Stimulated activated naive CD8-positive, alpha-beta T cell treated with anti-CD3 and anti-CD28 coated beads, Interleukin-15, Interleukin-2, amounts not matched to agents 100 ng/mL and 50 ng/mL, for 24 hours (primary cell): ENCODE results near the gene ZP3.
"Not testable (repeated sequence)": the region's sequence is repeated elsewhere in the genome, so short reads cannot be mapped to it uniquely, and the experiment has no call there.

Source experiments
- H3K27ac Mint-ChIP-seq: one replicate; pipeline ENCODE4 v1.8.0; 2021; ENCODE audit warnings: mild to moderate bottlenecking, mixed read lengths
- H3K27me3 Mint-ChIP-seq: one replicate; pipeline ENCODE4 v1.8.0; 2021; ENCODE audit warnings: mixed read lengths
- H3K36me3 Mint-ChIP-seq: one replicate; pipeline ENCODE4 v1.8.0; 2021; ENCODE audit warnings: low read depth, mixed read lengths
- H3K4me1 Mint-ChIP-seq: one replicate; pipeline ENCODE4 v1.8.0; 2021; ENCODE audit warnings: low read depth, mixed read lengths
- H3K4me3 Mint-ChIP-seq: one replicate; pipeline ENCODE4 v1.8.0; 2021; ENCODE audit warnings: mild to moderate bottlenecking, mixed read lengths
- H3K9me3 Mint-ChIP-seq: one replicate; pipeline ENCODE4 v1.8.0; 2021; ENCODE audit warnings: mixed read lengths

Gene ZP3

DNA sequence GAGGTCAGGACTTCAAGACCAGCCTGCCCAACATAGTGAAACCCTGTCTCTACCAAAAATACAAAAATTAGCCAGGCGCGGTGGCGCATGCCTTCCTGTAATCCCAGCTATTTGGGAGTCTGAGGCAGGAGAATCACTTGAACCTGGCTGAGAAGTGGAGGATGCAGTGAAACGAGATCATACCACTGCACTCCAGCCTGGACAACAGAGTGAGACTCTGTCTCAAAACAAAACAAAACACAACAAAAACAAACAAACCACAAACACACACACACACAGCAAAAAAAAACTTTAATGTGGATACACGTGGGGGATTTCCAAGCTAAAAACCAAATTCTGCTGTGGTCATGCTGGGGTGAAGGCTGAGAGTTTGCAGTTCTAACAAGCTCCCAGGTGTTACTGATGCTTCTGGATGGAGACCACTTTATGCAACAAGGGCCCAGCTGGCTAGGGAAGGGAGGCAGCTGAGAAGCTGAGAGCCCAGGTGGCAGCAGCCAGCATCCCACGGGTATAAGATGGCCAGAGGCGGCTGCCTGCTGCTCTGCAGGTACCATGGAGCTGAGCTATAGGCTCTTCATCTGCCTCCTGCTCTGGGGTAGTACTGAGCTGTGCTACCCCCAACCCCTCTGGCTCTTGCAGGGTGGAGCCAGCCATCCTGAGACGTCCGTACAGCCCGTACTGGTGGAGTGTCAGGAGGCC, at the start of gene ZP3:
TSS of gene ZP3 (plus strand) at position 538 of the 699 bp plus-strand sequence. CDS start at position 553, 15 bp downstream.
- no peak within 1 kb of the TSS for H3K4me3 Mint-ChIP-seq
- no peaks in the 10 kb centered on the region for H3K36me3 Mint-ChIP-seq
- no peak within 1 kb of the TSS for H3K27ac Mint-ChIP-seq
- H3K4me1 Mint-ChIP-seq, result no peaks in the 10 kb centered on the region
- H3K27me3 Mint-ChIP-seq, result no peaks in the 10 kb centered on the region
- H3K9me3 Mint-ChIP-seq, result no peaks in the 10 kb centered on the region

DNA sequence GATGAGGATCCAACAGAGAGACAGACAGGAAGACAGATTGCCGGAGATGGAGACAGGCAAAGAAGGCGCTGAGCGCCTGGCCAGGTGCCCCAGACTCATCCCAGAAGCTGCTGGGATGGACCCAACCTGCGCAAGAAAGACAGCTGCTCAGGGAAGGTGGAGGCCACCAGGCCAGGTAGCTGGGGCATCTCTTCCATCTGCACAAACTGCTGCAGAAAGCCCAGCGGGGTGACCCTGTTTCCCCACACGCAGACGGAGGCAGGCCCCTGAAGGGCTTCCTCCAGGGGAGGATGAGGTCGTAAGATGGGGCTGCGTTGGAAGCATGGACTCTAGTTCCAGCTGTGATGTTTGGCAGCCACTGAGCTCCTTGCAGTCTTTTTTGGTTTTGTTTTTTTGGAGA, 49.5 kb upstream of the ZP3 start:
- H3K27ac Mint-ChIP-seq, result no peak overlapping the region
- no peaks in the 10 kb centered on the region for H3K36me3 Mint-ChIP-seq
- no peaks in the 10 kb centered on the region for H3K9me3 Mint-ChIP-seq
- H3K27me3 Mint-ChIP-seq, result peaks cover 5% of the 10 kb centered on the region
- no peak overlapping the region for H3K4me3 Mint-ChIP-seq
- H3K4me1 Mint-ChIP-seq, result peaks cover 4% of the 10 kb centered on the region

DNA sequence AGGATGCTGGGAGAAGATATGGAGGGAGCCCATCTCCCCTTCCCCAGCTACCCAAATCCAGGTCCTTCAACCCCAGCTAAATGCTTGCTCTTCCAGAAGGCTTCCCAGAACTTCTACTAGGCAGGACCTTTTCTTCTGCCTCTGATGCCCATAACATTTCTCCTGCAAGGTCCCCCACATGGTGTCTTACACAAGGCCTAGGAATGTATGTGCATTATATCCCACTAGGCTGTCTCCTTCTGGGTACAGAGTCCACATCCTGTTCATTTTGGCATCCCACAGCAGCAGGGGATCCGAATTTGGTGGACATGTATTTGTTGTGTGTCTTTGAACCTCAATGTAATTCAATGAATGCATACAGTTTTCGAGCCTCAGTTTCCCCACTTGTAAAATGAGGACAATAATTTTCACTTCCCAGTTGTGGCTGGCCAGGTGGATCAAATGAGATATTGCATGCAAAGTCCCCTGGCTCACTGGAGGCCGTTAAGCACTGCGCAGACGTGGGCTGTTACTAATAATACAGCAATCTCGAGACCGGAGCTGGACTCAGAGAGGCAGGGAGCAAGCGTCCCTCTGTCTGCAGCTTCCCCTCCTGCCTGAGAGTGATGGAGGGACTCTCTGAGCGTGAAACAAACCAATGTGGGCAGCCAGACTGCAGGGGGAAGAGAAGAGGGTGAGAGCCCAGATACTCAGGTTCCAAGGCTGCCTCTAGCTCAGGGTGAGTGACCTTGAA, 47.4 kb upstream of the ZP3 start:
- Mint-ChIP-seq H3K4me3 (no peak overlapping the region), H3K27ac (no peak overlapping the region), H3K27me3 (peaks cover 5% of the 10 kb centered on the region), H3K36me3 (no peaks in the 10 kb centered on the region), H3K4me1 (peaks cover 8% of the 10 kb centered on the region), H3K9me3 (no peaks in the 10 kb centered on the region)

DNA sequence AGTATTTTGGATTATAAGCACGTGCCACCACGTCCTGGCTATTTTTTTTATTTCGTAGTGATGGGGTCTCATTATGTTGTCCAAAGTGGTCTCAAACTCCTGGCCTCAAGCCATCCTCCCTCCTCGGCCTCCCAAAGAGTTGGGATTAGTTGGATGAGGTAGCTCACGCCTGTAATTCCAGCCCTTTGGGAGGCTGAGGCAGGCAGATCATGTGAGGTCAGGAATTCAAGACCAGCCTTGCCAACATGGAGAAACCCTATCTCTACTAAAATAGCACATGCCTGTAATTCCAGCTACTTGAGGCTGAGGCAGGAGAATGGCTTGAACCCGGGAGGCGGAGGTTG, 44.2 kb upstream of the ZP3 start:
- Mint-ChIP-seq H3K36me3 (no peaks in the 10 kb centered on the region), H3K27ac (peak overlapping the region; percentile 40), H3K27me3 (no peaks in the 10 kb centered on the region), H3K9me3 (no peaks in the 10 kb centered on the region), H3K4me1 (peaks cover 8% of the 10 kb centered on the region), H3K4me3 (no peak overlapping the region)

DNA sequence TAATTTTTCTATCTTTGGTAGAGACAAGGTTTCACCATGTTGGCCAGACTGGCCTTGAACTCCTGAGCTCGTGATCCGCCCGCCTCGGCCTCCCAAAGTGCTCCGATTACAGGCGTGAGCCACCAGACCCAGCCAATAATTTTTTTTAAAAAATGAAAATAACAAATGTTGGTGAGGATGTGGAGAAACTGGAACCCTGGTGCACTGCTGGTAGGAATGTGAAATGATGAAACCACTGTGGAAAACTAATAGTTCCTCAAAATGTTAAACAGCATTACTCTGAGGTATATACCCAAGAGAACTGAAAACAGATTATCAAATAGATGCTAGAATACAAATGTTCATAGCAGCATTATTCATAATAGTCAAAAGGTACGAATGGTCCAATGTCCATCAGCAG, 42.9 kb upstream of the ZP3 start:
- Mint-ChIP-seq H3K36me3 (no peaks in the 10 kb centered on the region), H3K9me3 (no peaks in the 10 kb centered on the region), H3K4me1 (peaks cover 8% of the 10 kb centered on the region), H3K27me3 (no peaks in the 10 kb centered on the region), H3K4me3 (no peak overlapping the region), H3K27ac (no peak overlapping the region)

DNA sequence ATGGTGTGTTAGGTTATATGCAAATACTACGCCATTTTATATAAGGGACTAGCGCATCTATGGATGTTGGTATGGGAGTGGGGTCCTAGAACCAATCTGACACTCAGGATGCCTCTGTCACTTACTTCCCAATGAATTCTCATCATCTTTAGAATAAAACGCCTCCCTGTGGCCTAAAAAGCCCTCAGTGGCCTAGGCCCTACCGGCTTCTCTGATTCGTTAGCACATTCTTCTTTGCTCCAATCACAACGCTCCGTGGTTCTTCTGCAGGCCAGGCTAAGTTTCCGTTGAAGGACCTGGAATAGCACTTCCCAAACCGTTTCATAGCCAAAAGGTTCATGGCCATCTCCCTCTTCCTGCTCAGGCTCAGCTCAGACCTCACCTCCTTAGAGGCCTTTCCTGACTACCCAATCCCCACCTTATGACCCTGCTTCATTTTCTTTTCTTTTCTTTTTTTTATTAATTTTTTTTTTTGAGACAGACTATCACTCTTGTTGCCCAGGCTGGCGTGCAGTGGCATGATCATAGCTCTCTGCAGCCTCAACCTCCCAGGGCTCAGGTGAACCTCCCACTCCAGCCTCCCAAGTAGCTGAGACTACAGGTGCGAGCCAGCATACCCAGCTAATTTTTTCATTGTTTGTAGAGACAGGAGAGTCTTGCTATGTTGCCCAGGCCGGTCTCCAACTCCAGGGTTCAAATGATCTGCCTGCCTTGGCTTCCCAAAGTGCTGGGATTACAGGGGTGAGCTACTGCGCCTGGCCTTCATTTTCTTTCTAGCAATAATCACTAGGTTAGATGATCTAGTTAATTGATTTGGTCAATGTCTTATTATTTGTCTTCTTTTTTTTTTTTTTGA, 41.4 kb upstream of the ZP3 start:
- no peak overlapping the region for H3K4me3 Mint-ChIP-seq
- no peaks in the 10 kb centered on the region for H3K27me3 Mint-ChIP-seq
- H3K27ac Mint-ChIP-seq, result no peak overlapping the region
- no peaks in the 10 kb centered on the region for H3K36me3 Mint-ChIP-seq
- no peaks in the 10 kb centered on the region for H3K9me3 Mint-ChIP-seq
- peaks cover 8% of the 10 kb centered on the region for H3K4me1 Mint-ChIP-seq

DNA sequence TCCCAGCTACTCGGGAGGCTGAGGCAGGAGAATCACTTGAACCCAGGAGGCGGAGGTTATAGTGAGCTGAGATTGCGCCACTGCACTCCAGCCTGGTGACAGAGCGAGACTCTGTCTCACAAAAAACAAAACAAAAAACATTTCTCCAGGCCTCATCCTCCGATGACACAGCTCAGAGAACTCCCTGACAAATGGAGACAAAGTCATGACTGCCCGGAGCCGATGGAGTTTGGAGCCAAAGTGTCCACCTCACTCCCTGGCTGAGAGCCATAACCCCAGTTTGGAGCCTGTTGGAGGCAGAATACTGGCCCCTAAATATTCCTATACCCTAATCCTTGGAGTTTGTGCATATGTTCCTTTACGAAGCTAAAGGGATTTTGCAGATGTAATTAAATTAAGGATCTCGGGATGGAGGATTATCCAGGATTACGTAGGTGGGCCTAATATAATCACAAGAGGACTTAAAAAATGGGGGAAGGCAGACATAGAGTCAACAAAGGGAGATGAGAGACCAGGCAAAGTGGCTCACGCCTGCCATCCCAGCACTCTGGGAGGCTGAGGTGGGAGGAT, 38.0 kb upstream of the ZP3 start:
- no peak overlapping the region for H3K4me3 Mint-ChIP-seq
- no peaks in the 10 kb centered on the region for H3K27me3 Mint-ChIP-seq
- H3K9me3 Mint-ChIP-seq, result no peaks in the 10 kb centered on the region
- no peaks in the 10 kb centered on the region for H3K36me3 Mint-ChIP-seq
- peaks cover 5% of the 10 kb centered on the region for H3K4me1 Mint-ChIP-seq
- no peak overlapping the region for H3K27ac Mint-ChIP-seq

DNA sequence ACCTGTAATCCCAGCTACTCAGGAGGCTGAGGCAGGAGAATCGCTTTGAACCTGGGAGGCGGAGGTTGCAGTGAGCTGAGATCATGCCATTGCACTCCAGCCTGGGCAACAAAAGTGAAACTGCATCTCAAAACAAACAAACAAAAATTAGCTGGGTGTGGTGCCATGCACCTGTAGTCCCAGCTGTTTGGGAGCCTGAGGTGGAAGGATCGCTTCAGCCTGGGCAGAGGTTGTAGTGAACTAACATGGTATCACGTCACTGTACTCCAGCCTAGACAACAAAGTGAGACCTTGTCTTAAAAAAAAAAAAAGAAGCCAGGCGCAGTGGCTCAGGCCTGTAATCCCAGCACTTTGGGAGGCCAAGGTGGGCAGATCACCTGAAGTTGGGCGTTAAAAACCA, 37.0 kb upstream of the ZP3 start:
- not testable (repeated sequence) for H3K4me3 Mint-ChIP-seq, H3K9me3 Mint-ChIP-seq, H3K4me1 Mint-ChIP-seq, H3K27ac Mint-ChIP-seq, H3K27me3 Mint-ChIP-seq, H3K36me3 Mint-ChIP-seq

DNA sequence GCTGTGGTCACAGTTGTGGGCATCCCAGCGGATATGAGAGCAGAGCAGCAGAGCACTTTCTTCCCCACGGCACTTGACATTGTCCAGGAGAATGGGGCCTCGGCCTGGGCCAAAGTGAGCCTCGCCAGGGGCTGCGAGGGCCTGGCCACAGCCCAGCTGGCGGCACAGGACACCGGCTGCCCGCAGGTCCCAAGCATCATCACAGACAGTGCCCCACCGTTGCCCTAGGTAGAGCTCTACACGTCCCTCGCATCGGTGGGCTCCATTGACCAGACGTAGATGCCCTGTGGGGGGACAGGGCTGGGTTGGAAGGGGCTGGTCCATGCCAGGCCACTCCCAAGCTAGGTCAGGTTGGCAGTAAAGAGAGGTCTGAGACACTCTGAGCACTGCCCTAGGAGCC, 34.7 kb upstream of the ZP3 start:
- Mint-ChIP-seq H3K9me3 (no peaks in the 10 kb centered on the region), H3K27ac (no peak overlapping the region), H3K27me3 (no peaks in the 10 kb centered on the region), H3K4me1 (peaks cover 17% of the 10 kb centered on the region), H3K36me3 (no peaks in the 10 kb centered on the region), H3K4me3 (no peak overlapping the region)

DNA sequence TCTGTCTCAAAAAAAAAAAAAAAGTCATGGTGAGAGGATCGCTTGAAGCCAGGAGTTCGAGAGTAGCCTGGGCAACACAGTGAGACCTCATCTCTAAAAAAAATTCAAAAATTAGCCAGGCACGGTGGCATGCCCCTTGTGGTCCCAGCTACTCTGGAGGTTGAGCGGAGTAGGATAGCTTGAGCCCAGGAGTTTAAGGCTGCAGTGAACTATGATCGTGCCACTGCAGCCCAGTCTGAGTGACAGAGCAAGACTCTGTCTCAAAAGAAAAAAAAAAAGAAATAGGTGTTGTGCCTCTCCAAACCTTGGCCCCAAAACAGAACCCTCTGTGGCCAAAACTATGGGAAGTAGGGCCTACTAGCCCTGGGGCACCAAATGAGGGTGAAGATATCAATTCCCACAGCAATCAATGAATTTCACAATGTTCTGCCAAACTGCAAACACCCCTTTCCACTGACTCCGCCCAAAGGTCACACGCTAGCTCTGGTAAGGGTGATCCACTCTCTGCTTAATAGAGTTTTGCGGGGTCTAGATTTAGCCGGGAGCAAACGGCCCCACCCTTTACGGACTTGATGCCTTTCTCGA, 32.1 kb upstream of the ZP3 start:
- Mint-ChIP-seq H3K4me1 (peaks cover 27% of the 10 kb centered on the region), H3K36me3 (no peaks in the 10 kb centered on the region), H3K9me3 (no peaks in the 10 kb centered on the region), H3K27ac (peak overlapping the region; percentile 98), H3K4me3 (peak overlapping the region; percentile 84), H3K27me3 (no peaks in the 10 kb centered on the region)

DNA sequence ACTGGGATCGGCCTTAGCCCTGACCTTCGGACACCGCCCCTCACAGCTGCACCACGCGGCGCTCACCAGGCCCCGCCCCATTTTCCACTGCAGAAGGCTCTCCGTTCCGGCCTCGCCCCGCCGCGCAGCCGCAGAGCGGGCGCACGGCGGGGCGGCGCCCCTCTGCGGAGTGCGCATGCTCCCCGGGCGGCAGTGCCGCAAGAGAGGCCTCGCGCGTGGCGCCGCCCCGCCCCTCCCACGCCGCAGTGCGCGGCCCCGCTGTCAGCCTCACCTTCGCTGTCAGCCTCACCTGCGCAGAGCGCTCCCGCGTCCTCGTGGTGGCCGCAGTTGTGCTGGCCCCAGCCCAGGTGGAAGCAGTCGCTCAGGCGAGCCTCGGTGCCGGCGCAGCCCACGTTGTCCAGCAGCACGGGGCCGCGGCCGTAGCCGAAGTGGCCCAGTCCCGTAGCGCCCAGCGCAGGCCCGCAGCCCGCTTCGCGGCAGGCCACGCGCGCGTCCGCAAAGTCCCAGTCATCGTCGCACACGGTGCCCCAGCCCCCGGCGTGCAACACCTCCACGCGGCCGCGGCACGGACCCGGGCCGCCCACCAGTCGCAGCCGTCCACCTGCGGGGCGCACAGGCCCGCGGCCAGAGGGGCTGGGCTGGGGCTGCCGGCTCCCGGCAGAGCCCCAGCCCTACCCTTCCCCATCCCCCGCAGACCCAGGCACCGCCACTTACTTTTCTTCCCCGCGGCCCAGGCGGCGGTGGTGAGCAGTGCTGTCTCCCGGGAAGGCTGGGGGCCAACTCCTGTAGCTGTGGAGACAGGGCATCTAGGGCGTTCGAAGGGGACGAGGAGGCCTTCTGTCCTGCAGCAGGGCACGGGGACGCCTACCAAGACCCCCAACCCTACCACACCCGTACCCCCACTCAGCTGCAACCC, 31.4 kb upstream of the ZP3 start:
- Mint-ChIP-seq H3K36me3 (no peaks in the 10 kb centered on the region), H3K9me3 (no peaks in the 10 kb centered on the region), H3K27ac (peak overlapping the region; percentile 98), H3K4me3 (peak overlapping the region; percentile 84), H3K27me3 (no peaks in the 10 kb centered on the region), H3K4me1 (peaks cover 33% of the 10 kb centered on the region)

DNA sequence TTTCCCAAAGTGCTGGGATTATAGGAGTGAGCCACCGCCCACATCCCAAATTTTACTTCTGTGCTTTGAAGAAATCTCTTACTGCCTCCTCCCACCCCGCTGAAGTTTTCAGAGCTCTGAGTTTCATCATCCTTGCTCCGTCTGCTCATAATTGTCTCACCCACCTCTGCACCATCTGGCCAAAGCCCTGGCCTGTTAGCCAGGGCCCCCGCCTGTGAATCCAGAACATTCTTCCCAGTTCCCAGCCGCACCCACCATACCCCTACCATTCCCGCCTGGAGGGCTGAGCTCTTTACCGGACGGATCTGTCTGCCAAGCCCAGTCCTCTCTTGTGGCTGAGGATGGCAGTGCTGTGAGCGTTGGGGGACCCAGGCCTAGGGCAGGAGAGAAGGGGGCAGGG, 29.8 kb upstream of the ZP3 start:
- Mint-ChIP-seq H3K4me3 (no peak overlapping the region), H3K27ac (no peak overlapping the region), H3K27me3 (no peaks in the 10 kb centered on the region), H3K36me3 (no peaks in the 10 kb centered on the region), H3K4me1 (peaks cover 28% of the 10 kb centered on the region), H3K9me3 (no peaks in the 10 kb centered on the region)

DNA sequence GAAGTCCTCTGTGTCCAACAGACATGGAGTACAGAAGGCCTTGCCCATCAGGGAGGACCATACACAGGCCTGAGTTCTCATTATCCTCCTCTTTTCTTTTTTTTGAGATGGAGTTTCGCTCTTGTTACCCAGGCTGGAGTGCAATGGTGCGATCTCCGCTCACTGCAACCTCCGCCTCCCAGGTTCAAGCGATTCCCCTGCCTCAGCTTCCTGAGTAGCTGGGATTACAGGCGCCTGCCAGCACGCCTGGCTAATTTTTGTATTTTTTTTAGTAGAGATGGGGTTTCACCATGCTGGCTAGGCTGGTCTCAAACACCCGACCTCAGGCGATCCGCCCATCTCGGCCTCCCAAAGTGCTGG, 29.2 kb upstream of the ZP3 start:
- H3K4me1 Mint-ChIP-seq, result peaks cover 28% of the 10 kb centered on the region
- not testable (repeated sequence) for H3K9me3 Mint-ChIP-seq, H3K27ac Mint-ChIP-seq, H3K27me3 Mint-ChIP-seq, H3K36me3 Mint-ChIP-seq, H3K4me3 Mint-ChIP-seq
